Fibroblast of pulmonary artery (primary cell): ENCODE data around the gene LIX1L.

Source experiments
- DNase-seq: peaks from one replicate; pipeline ENCODE4 v3.0.0-alpha.2; 2010; ENCODE audit warnings: low read depth
- H3K4me3 ChIP-seq: replicated peaks from 2 replicates; pipeline ENCODE4 v1.5.1; 2011; ENCODE audit warnings: low read depth, mild to moderate bottlenecking, control low read depth, low read length, moderate library complexity
- TF ChIP-seq, protein P1 (sequence below): IDR thresholded peaks from 2 replicates; pipeline ENCODE4 v1.5.1; 2011; ENCODE audit warnings: mild to moderate bottlenecking, control low read depth, low read length, inconsistent platforms; ENCODE audit errors: missing control alignments

LIX1L gene

DNA sequence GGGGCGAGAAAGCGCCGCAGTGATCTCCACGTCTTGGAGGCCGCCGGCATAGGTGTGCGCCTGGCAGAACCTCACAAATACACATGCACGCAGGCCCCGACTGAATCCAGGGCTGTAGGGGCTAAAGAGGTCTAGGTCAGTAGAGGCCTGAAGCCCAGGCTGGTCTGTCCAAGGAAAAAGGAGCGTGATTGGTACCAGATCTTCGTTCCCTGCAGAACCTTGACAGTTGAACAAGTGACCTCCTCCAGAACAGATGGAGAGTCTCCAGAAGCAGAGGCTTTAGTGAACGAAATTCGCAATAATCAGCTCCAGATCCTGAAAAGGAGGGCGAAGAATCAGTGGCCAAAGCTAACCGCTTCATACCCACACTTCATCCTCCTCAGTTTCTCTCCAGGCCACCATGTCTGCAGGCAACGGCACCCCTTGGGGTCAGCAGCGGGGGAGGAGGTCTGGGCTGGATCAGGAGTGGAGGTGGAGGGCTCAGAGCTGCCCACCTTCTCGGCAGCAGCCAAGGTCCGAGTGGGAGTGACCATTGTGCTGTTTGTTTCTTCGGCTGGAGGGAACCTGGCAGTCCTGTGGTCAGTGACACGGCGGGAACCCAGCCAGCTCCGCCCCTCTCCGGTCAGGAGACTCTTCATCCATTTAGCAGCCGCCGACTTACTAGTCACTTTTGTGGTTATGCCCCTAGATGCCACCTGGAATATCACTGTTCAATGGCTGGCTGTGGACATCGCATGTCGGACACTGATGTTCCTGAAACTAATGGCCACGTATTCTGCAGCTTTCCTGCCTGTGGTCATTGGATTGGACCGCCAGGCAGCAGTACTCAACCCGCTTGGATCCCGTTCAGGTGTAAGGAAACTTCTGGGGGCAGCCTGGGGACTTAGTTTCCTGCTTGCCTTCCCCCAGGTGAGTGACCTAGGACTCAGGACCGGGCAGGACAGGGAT lies 38.6 kb downstream of the LIX1L start:
- DNase-seq = peak; percentile 48
- TF ChIP-seq, protein P1, sequence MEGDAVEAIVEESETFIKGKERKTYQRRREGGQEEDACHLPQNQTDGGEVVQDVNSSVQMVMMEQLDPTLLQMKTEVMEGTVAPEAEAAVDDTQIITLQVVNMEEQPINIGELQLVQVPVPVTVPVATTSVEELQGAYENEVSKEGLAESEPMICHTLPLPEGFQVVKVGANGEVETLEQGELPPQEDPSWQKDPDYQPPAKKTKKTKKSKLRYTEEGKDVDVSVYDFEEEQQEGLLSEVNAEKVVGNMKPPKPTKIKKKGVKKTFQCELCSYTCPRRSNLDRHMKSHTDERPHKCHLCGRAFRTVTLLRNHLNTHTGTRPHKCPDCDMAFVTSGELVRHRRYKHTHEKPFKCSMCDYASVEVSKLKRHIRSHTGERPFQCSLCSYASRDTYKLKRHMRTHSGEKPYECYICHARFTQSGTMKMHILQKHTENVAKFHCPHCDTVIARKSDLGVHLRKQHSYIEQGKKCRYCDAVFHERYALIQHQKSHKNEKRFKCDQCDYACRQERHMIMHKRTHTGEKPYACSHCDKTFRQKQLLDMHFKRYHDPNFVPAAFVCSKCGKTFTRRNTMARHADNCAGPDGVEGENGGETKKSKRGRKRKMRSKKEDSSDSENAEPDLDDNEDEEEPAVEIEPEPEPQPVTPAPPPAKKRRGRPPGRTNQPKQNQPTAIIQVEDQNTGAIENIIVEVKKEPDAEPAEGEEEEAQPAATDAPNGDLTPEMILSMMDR = no peak
- peak overlapping the region; percentile 97 for H3K4me3 ChIP-seq

DNA sequence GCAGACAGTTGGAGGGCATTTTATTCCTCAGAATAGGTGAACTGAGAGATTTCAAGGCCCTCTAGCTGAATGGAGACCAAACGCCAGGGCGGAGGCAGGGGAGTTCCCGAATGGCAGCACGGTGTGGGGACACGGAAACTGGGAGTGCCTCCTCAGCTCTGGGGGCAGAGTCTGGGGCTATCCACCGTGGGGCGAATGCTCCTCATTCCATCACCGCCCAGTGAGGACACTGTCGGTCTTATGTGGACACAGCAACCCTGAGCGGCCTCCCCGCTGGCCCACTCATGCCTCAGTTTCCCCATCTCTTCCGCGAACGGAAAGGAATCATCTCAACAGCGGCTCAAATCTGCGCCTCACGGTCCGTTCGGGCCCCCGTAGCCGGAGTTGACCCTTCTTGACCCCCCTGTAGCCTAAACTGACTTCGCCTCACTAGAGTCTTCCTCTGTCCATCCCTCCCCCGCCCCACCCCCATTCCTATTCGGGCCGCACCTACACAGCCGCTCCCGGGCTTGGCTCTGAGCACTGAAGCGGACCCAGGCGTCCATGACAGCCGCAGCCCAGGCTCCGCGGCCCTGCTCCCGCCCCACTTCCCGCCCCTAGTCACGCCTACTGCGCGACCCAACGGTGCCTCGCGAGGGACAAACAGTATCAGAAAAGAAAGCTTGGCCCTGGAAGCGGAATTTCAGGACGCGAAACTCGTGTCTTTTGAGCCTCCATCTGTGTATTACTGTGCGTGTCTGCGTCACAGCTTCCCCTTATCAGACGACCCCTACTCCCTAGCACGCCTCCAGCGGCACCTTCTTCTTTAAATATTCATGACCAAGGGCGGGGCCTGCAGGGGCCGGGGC lies 39.4 kb downstream of the LIX1L start, which contains the start of gene PEX11B:
PEX11B (minus strand) TSS at position 574 of the 848 bp plus-strand sequence; CDS start at position 545, 29 bp downstream.
- TF ChIP-seq, protein P1 = no peak
- H3K4me3 ChIP-seq = peak within 1 kb of the TSS; percentile 97
- DNase-seq = peak; percentile 93

DNA sequence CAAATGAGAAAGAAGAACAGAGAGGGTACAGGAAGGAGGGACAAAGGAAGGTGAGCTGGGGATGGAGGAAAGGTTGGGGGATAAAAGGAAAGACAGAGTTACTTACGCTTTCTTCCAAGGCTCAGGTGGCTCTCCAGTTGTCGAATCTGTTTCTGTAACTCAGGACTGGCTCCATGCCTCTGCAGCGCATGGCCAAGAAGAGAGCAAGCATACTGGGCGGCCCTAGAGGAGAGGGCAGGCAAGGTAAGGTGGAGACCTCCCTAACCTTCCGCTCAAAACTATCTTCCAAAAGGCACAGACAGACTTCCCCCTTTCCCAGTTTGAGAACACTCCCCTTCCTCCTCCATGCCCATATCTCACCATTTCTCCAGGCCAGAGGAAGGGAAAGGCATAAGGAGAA lies 40.2 kb downstream of the LIX1L start:
- peak overlapping the region; percentile 97 for H3K4me3 ChIP-seq
- no peak for DNase-seq
- TF ChIP-seq, protein P1 = no peak

DNA sequence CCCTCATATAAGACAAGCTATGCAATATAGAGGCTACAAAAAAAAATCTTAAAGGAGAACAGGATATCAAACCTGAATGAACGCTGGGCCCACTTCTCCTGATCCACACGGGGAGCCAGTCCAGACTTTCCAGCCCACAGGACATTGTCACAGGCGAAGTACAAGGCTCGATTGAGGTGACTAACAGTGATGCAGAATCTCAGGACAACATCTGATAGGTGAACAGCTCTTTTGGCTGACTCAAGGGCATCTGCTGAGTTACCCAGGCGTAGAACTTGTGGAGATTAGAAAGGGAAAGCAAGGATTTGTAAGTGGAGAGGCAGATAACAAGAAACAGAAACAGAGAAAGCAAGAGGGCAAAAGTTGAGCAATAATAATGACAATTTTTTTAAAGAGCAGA lies 41.1 kb downstream of the LIX1L start:
- no peak for DNase-seq
- H3K4me3 ChIP-seq = no peak overlapping the region
- TF ChIP-seq, protein P1 = no peak

DNA sequence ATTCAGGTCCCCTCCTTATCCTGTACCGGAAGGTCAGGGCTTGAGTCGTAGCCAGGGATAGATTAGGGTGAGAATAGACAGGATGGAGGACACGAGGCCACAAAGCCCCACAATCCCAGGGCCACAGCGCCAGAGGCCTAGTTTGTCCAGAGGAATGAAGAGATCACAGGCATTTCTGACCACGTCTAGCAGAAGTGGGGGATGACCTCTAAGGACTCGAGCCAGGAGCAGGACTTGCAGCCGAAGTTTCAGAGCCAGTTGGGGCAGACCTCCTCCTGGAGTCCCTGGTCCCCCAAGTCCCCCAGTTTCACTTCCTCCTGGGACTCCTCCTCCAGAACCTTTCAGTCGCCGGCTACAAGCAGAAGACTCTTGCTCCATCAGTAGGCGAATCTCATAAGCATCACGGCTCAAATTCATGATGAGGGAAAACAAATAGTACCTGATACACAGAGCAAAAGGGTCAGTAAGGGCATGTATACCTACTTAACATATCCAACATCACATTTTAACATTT lies 45.6 kb downstream of the LIX1L start:
- TF ChIP-seq, protein P1 = no peak
- no peak for DNase-seq

DNA sequence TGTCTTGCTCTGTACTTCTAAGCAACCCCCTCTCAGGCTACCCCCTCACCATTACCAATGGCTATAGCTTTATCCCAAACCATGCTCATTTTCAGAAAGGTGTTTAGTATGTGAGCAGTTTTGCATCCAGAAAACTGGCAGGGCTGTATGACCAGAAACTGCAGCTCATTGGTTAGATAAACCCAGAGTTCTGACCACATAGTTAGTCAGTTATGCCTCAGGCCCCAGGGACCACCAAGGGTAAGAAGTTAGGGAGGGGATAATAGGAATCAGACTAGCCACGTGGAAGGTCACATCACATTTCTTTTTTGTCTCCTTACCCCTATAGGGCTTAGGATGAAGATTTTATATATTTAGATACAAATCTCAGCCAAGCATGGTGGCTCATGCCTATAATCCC lies 49.2 kb downstream of the LIX1L start:
- H3K4me3 ChIP-seq = peak overlapping the region; percentile 28
- no peak for DNase-seq
- TF ChIP-seq, protein P1 = no peak

More for the DNA sequence above, 45.6 kb downstream of the LIX1L start:
- no peak overlapping the region for H3K4me3 ChIP-seq
